Measurements from ENCODE around the gene CKAP5.
"Not testable (repeated sequence)": the region's sequence is repeated elsewhere in the genome, so short reads cannot be mapped to it uniquely, and the experiment has no call there.

Gene CKAP5

DNA sequence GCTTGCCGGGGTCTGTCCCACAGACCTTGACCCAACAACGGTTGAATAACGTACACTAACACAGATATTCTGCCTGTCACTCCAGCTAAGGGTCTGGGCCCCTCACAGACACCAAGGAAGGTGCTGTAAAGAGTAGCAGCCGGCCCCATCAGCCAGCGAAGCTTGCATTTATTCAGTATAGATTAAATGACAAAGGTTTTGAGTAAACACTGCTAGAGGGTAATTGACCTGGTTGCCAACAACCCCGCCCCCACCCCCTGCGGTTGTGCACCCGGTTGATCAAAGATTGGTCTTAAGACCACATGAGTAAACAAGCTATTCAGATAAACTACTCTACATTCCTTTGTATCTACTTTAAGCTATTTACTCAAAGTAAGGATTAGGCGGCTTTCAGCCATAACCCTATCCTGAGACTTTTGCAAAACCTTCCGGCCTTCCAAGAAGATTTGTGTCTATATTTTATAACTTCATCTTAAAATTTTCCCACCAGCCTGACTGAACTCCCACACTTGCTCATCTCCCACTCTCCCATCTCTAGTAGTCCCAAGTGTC, 4.8 kb upstream of the CKAP5 start:
- no peak for DNase-seq

DNA sequence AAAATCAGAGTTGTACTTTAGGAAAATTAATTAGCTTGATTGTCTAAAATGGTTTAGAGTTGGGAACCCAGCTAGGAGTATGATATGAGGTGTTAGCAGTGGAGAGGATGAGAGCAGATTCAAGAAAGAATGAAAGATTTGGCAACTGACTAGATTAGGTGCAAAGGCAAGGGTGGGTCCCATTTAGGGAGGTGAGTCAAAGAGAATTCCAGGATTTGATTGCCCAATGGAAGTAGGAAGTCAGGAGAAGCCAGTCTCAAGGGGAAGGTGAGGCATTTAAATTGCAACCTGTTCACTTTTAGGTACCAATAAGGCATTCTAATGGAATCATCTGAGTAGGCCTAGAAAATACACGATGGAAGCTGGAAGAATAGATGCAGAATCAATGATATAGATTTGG, 3.6 kb upstream of the CKAP5 start:
- no peak for DNase-seq

DNA sequence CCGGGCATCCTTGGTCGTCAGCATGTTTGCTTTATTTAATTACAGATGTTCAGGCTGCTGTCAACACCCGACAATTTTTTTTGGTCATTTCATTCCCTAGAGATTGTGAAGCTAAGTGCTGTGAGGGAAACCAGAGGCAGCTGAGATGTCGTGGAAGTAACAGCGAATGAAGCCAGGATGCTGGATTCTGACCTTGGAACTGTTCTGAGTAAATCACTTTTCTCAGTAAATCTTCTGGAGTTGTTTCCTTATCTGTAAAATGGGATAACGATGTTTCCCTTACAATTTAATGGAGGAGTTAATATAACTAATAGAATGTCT, 390 bp upstream of the CKAP5 start:
- DNase-seq: no peak

DNA sequence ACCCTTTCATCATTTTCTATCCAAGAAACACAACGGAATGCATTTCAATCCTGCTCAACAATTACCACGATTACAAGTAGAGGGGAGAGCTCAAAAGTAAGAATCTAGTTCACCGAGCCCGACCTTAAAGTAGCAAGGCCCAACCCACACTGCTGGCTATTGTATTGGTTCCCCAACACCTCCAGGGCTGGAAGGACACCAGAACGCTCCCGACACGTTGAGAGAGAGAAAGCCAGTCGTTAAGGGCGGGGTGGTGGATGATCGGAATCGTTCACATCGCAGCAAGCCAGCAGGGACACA, 690 bp downstream of the CKAP5 start:
- no peak for DNase-seq

DNA sequence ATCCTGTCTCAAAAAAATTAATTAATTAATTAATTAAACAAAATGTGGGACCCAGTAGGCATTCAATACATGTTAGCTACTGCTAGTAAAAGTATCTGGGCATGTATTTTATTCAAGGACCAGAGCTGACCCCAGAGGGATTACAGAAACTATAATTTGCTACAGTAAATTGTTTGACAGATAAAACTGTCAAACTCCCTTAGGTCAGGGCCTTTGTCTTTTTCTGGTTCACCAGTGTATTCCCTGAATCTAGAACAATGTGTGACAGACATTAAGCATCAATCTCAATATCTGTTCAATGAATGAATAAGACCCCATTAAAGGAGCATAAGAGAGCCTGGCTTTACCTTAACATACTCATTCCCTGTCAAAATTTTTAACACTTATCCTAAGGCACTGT, 6.0 kb downstream of the CKAP5 start:
- DNase-seq: no peak

DNA sequence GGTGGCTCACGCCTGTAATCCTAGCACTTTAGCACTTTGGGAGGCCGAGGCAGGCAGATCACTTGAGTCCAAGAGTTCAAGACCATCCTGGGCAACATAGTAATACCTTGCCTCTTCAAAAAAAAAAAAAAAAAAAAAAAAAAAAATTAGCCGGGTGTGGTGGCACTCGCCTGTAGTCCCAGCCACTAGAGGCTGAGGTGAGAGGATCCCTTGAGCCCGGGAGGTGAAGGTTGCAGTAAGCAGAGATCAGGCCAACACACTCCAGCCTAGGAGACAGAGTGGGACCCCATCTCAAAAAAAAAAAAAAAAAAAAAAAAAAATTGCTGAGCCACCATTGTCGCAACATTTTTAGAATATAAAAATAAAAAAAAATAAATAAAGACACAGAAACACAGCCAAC, 7.6 kb downstream of the CKAP5 start:
- no peak for DNase-seq

DNA sequence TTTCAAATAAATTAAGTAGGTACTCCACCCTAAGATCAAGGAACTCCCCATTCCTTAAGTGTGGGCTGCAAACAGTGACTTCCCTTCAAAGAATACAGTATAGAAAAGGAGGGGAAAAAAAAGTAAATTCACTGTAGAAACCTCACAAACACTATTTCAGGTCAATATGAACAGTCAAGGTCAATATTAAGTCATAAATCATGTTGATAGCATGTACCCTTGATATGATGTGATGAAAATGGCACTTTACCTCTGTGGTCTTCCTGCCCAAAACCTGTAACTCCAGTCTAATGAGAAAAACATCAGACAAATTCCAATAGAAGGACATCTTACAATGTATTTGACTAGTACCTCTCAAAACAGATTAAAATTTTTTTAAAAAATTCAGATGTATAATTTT, 8.2 kb downstream of the CKAP5 start:
- DNase-seq: no peak

DNA sequence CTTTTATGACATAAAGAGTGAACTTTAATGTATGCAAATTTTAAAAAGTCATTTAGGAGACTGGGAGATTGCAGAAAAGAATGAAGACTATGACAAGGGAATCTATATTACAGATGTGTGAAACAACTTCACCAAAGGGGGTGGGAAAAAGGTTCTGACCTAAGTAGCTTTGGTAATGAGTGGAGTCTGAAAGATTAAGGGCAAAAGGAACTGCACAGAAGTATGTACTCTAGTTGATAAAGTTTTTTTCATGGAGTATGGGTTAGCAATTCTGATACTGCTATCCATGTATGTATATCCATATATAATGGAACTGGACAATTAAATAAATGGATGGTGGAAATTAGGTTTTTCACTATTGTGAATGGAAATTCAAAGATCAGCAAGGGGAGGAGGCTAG, 9.2 kb downstream of the CKAP5 start:
- no peak for DNase-seq

DNA sequence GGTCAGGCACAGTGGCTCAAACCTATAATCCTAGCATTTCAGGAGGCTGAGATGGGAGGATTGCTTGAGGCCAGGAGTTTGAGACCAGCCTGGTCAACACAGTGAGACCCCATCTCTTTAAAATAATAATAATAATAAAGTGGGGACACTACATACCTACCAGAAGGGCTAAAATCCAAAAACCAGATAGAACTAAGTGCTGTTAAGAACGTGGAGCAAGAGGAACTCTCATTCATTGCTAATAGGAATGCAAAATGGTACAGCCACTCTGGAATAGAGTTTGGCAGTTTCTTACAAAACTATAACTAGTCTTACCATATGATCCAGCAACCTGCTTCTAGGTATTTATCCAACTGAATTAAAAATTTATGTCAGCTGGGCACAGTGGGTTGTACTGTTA, 9.6 kb downstream of the CKAP5 start:
- no peak for DNase-seq

DNA sequence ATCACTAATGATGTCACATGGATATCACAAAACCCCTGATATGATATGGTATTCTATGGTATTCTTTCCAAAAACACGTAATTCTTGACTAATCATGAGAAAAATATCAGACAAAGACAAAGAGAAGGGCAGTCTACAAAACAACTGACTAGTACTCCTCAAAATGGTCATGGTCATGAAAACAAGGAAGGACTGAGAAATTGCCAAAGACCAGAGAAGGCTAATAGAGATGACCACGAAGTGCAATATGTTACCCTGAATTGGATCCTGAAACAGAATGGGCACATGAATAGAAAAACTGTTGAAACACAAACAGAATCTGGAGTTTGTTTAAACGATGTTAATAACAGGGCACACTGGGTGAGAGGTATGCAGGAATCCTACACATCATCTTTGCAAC, 10.2 kb downstream of the CKAP5 start:
- no peak for DNase-seq

DNA sequence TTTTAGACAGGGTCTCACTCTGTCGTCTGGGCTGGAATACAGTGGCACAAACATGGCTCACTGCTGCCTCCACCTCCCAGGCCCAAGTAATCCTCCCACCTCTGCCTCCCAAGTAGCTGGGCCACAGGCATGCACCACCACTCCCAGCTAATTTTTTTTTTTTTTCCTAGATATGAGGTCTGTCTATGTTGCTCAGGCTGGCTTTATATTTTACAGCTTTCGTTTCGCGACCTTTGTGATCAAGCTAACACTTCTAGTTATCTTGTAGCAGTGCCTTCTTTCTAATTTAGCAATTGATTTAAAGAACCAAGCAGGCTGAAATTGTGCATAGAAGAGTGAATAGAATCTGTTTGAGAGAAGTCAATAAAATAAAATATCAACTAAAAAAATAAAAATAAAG, 11.3 kb downstream of the CKAP5 start:
- no peak for DNase-seq

DNA sequence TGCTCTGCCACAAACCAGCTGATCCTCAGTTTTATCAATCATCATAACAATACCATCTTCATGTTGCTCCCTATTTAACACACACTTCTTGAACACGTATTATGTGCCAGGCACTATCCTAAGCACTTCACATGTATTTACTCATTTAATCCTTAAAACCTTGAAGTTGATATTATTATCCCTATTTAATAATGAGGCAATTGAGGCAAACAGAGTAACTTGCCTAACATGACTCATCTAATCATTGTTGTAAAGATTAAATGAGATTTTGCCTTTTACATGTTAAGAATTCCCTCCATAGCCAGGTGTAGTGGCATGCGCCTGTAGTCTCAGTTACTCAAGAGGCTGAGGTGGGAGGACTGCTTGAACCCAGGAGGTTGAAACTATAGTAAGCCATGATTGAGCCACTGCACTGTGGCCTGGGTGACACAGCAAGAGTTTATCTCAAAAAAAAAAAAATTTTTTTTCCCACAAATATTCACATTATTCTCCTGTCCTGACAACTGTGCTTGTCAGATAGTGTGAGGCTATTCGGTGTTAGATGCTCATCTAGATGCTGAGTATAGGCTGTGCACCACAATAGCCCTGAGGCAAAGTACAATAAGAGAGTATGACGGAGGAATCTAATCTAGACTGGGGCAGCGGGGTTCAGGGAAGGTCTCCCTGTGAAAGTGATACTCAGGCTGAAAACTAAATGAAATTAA, 13.4 kb downstream of the CKAP5 start:
- no peak for DNase-seq

DNA sequence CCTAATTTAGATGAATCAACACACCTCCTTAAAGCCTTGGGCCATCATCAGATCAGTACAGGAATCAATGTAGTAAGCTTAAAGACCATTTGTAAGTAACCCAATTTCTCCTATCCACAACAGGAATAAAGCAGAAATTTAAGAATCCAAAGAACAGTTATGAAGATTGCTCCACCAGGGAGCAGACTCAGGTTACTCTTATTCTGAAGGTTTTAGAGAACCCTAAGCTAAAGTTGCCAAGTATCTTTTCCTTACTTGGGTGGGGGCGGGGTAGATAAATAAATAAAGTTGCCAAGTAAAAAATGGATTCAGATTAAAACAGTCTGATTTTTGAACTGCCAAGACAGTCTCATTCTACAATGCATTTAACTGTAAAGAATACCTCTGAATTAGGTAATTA, 18.1 kb downstream of the CKAP5 start:
- no peak for DNase-seq

DNA sequence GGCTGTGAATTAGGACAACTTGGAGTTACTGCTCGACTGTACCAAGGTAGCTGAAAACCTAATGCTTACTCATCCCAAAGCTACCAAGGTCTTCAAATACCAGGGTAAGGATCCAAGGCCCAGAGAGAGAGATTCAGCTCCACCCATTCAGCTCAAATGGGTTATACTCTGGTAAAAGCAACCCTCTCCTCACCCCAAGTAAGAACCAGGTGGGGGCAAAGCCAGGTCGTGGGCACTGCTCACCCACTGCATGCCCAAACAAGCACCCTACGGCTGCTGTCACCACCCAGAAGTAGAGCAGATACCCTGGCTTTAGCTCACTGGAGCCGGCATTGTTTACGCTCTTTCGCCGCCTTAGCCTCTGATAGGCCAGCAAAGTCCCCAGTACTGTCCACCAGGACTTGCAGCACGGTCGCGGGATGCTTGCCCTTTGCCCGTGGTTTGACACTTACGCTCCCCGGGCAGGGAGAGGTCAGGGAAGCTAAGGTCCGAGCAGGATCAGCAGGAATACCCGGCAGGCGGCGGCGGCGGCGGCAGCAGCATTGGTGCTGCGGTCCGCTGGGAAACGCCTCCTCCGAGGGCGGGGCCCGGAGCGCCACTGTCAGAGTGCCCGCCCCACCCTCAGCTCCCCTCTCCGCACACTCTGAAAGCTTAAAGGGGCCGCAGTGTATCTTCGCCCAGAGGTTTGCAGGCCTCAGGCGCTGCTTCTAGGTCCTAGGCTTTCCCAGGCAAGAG, 19.6 kb downstream of the CKAP5 start:
- DNase-seq: peak; percentile 68

DNA sequence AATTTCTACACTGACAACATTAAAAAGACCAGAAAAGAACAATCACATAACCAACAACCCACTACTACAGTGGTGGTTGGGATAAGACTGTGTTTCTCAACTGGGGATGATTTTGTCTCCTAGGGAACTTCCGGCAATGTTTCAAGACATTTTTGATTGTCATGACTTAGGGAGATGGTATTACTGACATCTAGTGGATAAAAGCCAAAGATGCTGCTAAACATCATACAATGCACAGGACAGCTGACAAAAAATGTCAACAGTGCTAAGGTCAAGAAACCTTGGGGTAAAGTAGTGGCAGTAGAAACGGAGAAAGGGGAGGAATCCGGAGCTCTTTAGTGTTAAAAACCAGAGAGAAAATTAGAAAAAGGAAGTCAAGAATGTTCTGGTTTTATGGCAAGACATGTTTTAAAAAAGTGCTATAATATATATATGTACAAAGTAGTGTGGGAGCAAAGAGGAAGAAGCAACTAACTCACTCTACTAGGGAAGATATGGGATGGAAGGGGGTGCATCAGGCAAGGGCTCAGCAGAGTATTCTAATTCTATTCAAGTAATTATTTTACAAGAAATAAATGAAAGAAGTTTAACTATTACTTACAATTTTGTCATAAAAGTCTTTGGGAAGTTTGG, 37.2 kb downstream of the CKAP5 start:
- DNase-seq: no peak

DNA sequence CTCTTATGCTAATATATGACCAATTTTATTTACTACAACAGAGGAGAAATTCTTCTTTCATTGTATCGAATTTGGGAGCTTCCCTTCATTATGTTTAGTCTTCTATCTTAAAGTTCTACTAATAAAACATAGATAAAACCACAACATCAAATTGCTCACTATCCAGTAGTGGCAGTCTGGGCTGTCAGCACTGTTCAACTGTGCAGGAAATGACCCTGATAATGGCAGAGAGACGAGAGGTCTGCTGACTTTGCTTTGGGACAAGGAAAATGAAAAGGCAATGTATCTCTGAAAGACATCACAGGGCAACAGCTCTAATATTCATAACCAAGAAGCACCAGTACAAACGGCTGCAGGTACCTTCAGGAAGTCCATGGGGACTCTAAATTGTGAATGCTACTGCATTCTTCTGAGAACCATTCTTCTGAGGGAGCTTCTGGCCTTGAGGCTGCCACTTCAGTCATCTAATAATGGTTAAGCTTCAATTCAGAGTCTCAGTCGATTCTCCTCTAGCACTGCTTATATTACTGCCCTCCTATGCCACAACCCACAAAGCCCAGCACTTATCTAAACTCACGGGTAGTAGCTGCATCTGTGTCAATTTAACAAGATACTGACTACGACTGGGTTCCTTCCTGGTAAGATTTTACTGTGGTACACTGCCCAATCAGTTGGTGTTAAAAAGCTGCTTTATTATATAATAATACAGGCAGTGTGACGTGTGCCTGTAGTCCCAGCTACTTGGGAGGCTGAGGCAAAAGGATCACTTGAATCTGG, 44.2 kb downstream of the CKAP5 start:
- no peak for DNase-seq

DNA sequence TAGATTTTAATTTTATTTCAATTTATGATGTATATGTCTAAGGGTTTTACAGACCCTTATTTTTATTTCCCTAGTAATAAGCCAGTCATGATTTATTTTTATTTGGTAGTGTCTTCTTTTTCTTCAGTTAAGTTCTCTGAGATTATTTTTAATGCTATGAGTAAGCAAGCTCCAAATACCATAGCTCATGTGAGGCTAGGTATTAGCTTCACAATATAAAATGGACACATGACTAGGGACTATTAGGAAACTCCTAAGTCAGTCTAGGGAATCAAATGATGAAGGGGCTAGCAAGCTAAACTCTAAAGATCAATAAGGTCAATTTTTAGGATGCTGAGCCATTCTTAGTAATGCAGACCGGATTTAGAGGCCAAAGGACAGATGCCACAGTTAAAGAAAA, 45.9 kb downstream of the CKAP5 start:
- DNase-seq: no peak

DNA sequence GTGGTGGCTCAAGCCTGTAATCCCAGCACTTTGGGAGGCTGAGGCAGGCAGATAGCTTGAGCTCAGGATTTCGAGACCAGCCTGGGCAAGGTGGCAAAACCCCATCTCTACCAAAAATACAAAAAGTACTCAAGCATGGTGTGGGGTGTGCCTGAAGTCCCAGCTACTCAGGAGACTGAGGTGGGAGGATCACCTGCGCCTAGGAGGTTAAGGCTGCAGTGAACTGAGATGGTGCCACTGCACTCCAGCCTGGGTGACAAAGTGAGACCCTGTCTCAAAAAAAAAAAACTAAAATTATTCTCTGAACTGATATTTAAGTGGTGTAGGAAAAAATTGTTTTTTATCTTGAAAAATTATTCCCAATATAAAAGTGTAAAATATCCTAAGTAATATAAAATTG, 46.4 kb downstream of the CKAP5 start:
- not testable (repeated sequence) for DNase-seq

DNA sequence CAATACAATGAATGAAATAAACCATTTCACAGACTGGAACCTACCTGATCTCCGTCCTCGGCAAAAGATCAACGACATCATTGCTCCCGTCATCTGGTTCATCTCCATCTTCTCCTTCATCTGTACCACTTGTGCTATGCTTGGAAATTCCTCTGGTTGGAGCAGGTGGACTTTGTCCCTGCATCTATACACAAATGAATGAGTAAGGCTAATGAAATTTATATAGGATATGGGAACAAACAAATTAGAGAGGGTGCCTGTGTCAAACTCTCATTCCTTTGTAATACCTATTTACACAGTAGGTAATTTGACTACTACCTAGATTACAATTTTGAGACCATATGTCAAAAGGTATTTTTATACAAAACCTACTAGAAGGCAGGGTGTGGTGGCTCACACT, 67.7 kb downstream of the CKAP5 start:
- no peak for DNase-seq

DNA sequence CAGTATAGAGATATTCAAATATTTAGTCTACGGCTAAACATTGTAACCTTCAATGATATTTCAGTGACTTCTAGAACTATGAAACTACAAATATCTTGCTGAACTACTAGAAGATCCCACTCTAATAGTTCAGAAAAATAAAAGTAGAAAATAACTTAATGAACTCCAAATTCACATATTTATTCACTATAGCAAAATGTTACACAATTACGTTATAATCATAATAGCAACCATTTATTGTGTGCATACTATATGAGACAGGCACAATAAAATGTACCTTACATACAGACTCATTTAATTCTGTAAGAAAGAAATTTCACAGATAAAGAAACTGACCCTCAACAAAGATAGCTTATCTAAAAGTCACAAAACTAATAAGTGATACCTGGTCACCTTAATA, 69.2 kb downstream of the CKAP5 start:
- DNase-seq: no peak

DNA sequence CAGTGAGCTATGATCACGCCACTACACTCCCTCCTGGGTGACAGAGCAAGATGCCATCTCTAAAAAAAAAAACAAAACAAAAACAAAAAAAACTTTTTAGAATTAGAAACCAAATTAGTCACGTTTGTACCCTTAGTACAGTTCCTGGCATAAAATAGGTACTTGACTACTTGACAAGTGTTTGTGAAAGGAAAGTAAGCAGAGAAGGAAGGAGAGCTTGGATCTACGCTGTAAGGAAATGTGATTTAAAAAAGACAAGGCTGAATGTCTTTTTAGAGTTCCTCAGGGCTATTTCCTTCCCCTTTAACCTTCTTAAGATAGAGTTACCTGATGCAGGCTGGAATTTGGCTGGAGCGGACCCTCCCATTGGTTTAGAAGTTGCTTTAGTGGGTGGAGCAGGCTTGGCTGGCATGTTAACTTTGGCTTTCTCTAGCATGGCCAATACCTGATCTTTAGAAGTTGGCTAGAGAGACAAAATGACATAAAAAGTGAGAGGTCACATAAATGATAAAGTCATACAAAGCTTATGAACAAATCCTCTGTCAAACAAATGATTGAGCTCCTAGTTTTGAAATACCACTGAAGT, 76.4 kb downstream of the CKAP5 start:
- no peak for DNase-seq

DNA sequence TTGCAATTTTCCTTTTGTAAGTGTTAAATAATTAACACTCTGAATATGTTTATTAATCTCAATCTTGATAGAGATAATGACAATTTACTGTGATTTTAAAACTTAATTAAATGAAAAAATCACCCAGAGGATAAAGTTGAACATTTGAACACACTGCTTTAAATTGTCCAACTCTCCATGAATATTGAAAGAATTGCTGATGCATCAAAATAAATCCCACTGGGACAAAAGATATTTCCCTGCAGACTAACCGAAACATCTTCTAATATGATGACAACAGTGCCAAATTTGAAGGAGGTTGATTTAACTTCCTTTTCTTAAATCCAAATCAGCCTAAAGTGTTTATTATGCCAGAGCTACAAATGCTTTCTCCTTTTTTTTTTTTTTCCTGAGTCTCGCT, 79.4 kb downstream of the CKAP5 start:
- DNase-seq: no peak

DNA sequence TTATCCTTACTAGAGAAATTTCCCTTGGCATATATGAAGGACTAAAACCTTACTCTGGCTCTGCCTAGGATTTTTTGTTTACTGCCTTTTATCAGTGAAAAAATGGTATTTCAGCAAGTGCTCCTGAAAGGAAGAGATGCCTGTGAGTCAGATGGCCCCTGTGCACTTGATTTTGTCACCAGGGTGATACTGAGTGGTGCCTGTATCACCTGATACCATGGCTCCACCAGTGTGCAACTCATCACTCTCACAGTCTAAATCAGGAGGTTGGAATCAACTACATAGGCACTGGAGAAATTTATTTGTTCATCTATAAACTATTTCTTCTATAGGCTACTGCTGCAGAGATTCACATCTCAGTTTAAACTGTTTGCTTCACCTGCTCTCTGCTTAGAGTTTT, 83.8 kb downstream of the CKAP5 start:
- DNase-seq: no peak
